ENCODE measurements around the gene ADCY4. TPM values are rescaled to one million over a fixed set of nuclear protein-coding genes. Genes with fewer than 3 reads are reported as not detected.

ADCY4 gene
- total RNA-seq, 1 experiment from 2014 or later = not detected

DNA sequence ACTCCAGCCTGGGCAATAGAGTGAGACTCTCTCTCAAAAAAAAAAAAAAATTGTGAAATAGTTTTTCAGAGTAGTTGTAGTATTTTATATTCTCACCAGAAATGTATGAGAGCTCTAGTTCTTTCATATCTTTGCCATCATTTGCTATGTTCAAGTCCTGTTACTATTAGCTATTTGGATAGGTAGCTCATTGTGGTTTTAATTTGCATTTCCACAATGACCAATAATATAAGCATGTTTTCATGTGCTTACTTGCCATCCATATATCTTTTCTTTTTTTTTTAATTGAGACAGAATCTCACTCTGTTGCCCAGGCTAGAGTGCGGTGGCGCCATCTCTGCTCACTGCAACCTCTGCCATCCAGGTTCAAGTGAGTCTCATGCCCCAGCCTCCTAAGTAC lies 13.3 kb upstream of the ADCY4 start:
- in situ Hi-C loops (cut with HindIII; ENCODE audit: low pct_unique_long_range_greater_than_20kb, low sequenced_read_pairs) = no loop called here
- DNase-seq (ENCODE audit: low read depth, low spot score) = no peak

- no peak for DNase-seq (ENCODE audit: low read depth, low spot score)
- in situ Hi-C loops (cut with HindIII; ENCODE audit: low pct_unique_long_range_greater_than_20kb, low sequenced_read_pairs) = no loop called here
These were observed 12.3 kb upstream of the ADCY4 start for GRCh38 chr14:24347134-24347533.

- DNase-seq (ENCODE audit: low read depth, low spot score) = no peak
- in situ Hi-C loops (cut with HindIII; ENCODE audit: low pct_unique_long_range_greater_than_20kb, low sequenced_read_pairs) = no loop called here
These were observed 9.2 kb upstream of the ADCY4 start for GRCh38 chr14:24343795-24344660.

- in situ Hi-C loops (cut with HindIII; ENCODE audit: low pct_unique_long_range_greater_than_20kb, low sequenced_read_pairs) = no loop called here
These were observed 8.0 kb upstream of the ADCY4 start for GRCh38 chr14:24342889-24343288.

GRCh38 chr14:24340606-24341005 lies 5.7 kb upstream of the ADCY4 start:
- no peak for DNase-seq (ENCODE audit: low read depth, low spot score)
- in situ Hi-C loops (cut with HindIII; ENCODE audit: low pct_unique_long_range_greater_than_20kb, low sequenced_read_pairs) = no loop called here

More at GRCh38 chr14:24342889-24343288, 8.0 kb upstream of the ADCY4 start:
- DNase-seq (ENCODE audit: low read depth, low spot score) = no peak

GRCh38 chr14:24339284-24340151 lies 4.6 kb upstream of the ADCY4 start, which contains the start of gene RIPK3:
RIPK3 (minus strand) TSS chr14:24339991; CDS start chr14:24339826, 165 bp downstream.
- DNase-seq (ENCODE audit: low read depth, low spot score) = no peak
- in situ Hi-C loops (cut with HindIII; ENCODE audit: low pct_unique_long_range_greater_than_20kb, low sequenced_read_pairs) = loop anchor here (10.0 kb wide), 1 partner anchor 85 kb away; the partner anchor contains the start of genes CBLN3 and KHNYN

DNA sequence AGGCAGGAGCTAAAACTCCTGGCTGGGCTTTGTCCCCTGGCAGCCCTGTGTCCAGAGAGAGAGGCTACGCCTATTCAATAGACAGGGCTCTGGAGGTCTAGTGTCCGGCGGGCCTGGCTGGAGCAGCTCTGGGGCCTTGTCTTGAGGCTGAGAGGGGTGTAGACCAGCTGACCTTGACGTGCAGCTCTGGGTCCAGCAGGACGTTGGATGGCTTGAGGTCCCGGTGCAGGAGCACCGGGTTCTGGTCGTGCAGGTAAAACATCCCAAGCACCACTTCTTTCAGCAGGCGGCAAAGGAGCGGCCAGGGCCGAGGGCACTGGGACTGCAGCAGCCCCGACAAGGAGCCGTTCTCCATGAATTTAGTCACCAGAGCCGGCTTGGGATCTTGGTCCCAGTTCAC lies 4.0 kb upstream of the ADCY4 start:
- DNase-seq (ENCODE audit: low read depth, low spot score) = no peak

DNA sequence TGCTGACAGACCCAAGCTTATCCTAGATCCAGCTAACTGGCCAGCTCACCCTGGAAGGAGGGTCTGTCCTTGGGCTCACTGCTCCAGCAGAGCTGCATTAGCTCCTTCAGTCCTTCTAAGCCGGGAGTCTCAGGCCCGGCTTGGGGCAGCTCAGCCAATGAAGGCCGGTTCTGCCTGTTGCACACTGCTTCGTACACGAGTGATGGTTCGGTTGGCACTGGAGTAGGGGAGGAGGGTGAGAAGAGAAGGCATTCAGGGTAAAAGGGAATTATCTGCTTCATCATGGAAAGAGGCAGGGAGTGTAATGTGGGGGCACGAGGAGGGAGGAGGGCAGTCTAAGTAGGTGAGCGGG lies 2.9 kb upstream of the ADCY4 start:
- DNase-seq (ENCODE audit: low read depth, low spot score) = no peak
- in situ Hi-C loops (cut with HindIII; ENCODE audit: low pct_unique_long_range_greater_than_20kb, low sequenced_read_pairs) = loop anchor here (10.0 kb wide), 1 partner anchor 87 kb away; the partner anchor contains the start of genes CBLN3 and KHNYN

More for the DNA sequence above, 4.0 kb upstream of the ADCY4 start:
- in situ Hi-C loops (cut with HindIII; ENCODE audit: low pct_unique_long_range_greater_than_20kb, low sequenced_read_pairs) = loop anchor here (10.0 kb wide), 1 partner anchor 86 kb away; the partner anchor contains the start of genes CBLN3 and KHNYN

DNA sequence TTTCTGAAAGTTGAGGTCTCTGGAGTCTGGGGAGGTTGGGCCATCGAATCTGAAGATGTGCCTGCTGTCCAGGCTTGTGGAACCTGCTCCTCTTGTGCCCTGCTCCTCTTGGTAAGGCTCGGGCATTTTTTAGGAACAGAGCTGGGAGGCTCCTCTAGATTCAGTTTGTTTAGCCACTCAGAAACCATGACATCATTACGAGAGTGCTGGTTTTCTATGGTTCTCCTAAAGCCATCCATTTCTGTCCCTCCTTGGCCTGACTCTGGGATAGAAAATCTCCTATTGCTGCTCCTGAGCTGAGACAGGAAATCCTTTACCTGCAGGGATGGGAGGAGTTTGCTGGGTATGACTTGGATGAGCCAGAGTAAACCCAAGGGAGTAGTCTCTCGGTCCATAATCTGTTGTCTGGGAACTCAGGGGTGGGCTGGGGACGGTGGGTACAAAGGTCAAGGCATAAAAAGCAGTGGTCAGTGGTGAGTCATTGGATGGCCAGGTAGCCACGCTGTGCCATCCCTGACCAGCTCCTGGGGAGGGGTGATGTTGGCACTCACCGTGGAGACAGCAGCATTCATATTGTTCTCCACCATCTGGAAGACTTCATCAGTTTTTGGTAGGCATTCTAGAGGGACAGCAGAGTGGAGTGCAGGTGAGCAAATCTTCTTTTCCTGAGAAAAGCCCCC lies 2.4 kb upstream of the ADCY4 start:
- in situ Hi-C loops (cut with HindIII; ENCODE audit: low pct_unique_long_range_greater_than_20kb, low sequenced_read_pairs) = loop anchor here (10.0 kb wide), 1 partner anchor 88 kb away; the partner anchor contains the start of genes CBLN3 and KHNYN
- no peak for DNase-seq (ENCODE audit: low read depth, low spot score)

DNA sequence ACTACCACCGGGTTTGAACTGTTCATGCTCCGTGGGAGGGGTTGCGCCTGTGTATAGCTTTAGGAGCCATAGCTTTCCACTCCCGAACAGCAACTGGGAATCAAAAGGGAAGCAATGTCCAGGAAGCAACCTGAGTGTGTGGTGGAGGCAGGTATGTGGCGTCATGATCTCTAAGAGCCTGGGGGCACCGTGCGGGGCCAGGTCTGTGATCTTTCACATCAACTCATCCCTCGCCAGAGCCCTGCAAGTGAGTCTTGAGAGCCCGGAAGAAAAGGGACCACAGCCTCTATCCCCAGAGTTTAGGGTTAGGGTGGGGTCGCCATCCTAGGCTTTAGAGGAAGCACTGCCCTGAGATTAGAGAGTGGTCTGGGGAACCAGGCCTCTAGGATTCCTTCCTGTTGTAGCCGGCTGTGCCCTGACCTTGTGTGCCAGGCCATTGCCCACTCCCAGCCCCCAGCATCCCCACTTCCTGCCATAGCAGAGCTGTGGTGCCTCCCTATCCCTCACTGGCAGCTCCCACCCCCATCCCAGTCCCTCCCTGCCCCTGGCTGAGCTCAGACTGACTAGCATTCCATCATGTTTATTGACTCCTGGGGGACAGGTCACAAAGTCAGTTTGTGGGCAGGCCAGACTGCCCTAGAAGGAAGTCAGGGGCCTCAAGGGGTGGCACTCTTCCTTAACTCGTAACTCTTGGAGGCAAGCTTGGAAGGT lies 745 bp upstream of the ADCY4 start:
- in situ Hi-C loops (cut with HindIII; ENCODE audit: low pct_unique_long_range_greater_than_20kb, low sequenced_read_pairs) = loop anchor here (10.0 kb wide), 1 partner anchor 89 kb away; the partner anchor contains the start of genes CBLN3 and KHNYN
- DNase-seq (ENCODE audit: low read depth, low spot score) = no peak

GRCh38 chr14:24332268-24332993 lies 2.4 kb downstream of the ADCY4 start:
- peak; percentile 66 for DNase-seq (ENCODE audit: low read depth, low spot score)
- in situ Hi-C loops (cut with HindIII; ENCODE audit: low pct_unique_long_range_greater_than_20kb, low sequenced_read_pairs) = loop anchor here (10.0 kb wide), 1 partner anchor 92 kb away; the partner anchor contains the start of genes CBLN3 and KHNYN

DNA sequence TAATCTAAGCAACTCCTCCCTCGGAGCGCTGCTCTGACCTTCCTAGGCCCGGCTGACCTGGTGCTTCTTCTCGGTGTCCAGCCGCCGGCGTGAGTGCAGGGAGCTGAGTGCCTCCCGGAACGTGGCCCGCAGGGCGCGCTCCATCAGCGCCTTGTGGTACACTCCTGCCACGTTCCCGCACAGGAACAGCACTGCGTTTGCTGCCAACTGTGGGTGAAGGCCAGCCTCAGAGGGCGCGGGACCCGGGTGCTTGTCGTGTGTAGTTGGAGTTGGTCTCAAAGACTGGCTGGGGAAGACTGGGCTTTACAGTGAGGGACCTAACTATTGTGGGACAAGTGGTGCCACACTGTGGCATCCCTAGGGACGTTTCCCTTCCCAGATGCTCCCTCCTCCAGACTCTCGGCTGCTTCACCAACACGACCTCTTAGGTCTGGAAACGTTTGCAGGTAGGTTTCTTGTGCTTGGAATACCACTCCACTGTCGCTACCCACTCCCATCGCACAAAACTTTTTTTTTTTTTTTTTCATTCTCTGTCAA lies 3.1 kb downstream of the ADCY4 start:
- DNase-seq (ENCODE audit: low read depth, low spot score) = no peak
- in situ Hi-C loops (cut with HindIII; ENCODE audit: low pct_unique_long_range_greater_than_20kb, low sequenced_read_pairs) = loop anchor here (10.0 kb wide), 1 partner anchor 93 kb away; the partner anchor contains the start of genes CBLN3 and KHNYN

GRCh38 chr14:24330973-24331674 lies 3.7 kb downstream of the ADCY4 start:
- DNase-seq (ENCODE audit: low read depth, low spot score) = no peak
- in situ Hi-C loops (cut with HindIII; ENCODE audit: low pct_unique_long_range_greater_than_20kb, low sequenced_read_pairs) = loop anchor here (10.0 kb wide), 1 partner anchor 94 kb away; the partner anchor contains the start of genes CBLN3 and KHNYN

- DNase-seq (ENCODE audit: low read depth, low spot score) = no peak
- in situ Hi-C loops (cut with HindIII; ENCODE audit: low pct_unique_long_range_greater_than_20kb, low sequenced_read_pairs) = loop anchor here (10.0 kb wide), 1 partner anchor 95 kb away; the partner anchor contains the start of genes CBLN3 and KHNYN
These were observed 5.1 kb downstream of the ADCY4 start for GRCh38 chr14:24329736-24330135.

- in situ Hi-C loops (cut with HindIII; ENCODE audit: low pct_unique_long_range_greater_than_20kb, low sequenced_read_pairs) = no loop called here
These were observed 5.7 kb downstream of the ADCY4 start for GRCh38 chr14:24329073-24329663.

More at GRCh38 chr14:24329073-24329663, 5.7 kb downstream of the ADCY4 start:
- no peak for DNase-seq (ENCODE audit: low read depth, low spot score)

Measured in SK-MEL-5 (cell line).